WTC11 (cell line): ENCODE measurements around the gene MCCC1. TPM values are rescaled to one million over a fixed set of nuclear protein-coding genes. Genes with fewer than 3 reads are reported as not detected.
A peak's percentile ranks its signal among the peaks of the same experiment; 100 is the strongest.
"Not testable (repeated sequence)": the region's sequence is repeated elsewhere in the genome, so short reads cannot be mapped to it uniquely, and the experiment has no call there.

Experiments
- ATAC-seq: fragments of 200-7000 bp; cut with Tn5 transposase; 2 replicates; pipeline ENCODE4 v1.10.0; 2021; ENCODE audit warnings: mild to moderate bottlenecking, moderate library complexity
- CTCF ChIA-PET: fragments of 300-600 bp; sonication (Branson Sonifier 250); formaldehyde crosslinking; loops from one replicate; lab custom pipeline; 2021; ENCODE audit warnings: antibody characterized with exemption; lab: Charles Lee
- POLR2A ChIA-PET: fragments of 350-600 bp; sonication (Branson Sonifier 250); formaldehyde crosslinking; loops from one replicate; lab custom pipeline; 2021; ENCODE audit warnings: antibody characterized with exemption; lab: Charles Lee
- DNase-seq: peaks from one replicate; pipeline ENCODE4 v3.0.0; 2021; ENCODE audit warnings: low spot score
- H3K27ac Mint-ChIP-seq: 2 replicates; pipeline ENCODE4 v1.8.0; 2021; ENCODE audit warnings: mixed read lengths
- H3K27me3 Mint-ChIP-seq: 2 replicates; pipeline ENCODE4 v1.8.0; 2021; ENCODE audit warnings: low read depth, mild to moderate bottlenecking, moderate library complexity, mixed read lengths
- H3K36me3 Mint-ChIP-seq: 2 replicates; pipeline ENCODE4 v1.8.0; 2021; ENCODE audit warnings: mixed read lengths
- H3K4me1 Mint-ChIP-seq: 2 replicates; pipeline ENCODE4 v1.8.0; 2022; ENCODE audit warnings: mixed read lengths
- H3K4me3 Mint-ChIP-seq: 2 replicates; pipeline ENCODE4 v1.8.0; 2021; ENCODE audit warnings: mild to moderate bottlenecking, moderate library complexity, mixed read lengths
- H3K9me3 Mint-ChIP-seq: 2 replicates; pipeline ENCODE4 v1.8.0; 2021; ENCODE audit warnings: mixed read lengths
- AR ChIP-seq: fragments of 250-450 bp; sonication (Bioruptor Pico); IDR thresholded peaks from 2 replicates; pipeline ENCODE4 v1.9.0; 2021; ENCODE audit warnings: mild to moderate bottlenecking
- ATF3 ChIP-seq: sonication (generic); formaldehyde crosslinking; conservative IDR thresholded peaks from 2 replicates; pipeline ENCODE4 v1.8.1; 2022; ENCODE audit warnings: mild to moderate bottlenecking, missing genetic modification reagents
- CREB1 ChIP-seq: sonication (generic); formaldehyde crosslinking; IDR thresholded peaks from 2 replicates; pipeline ENCODE4 v1.8.0; 2023; ENCODE audit warnings: mild to moderate bottlenecking, missing genetic modification reagents
- ELF4 ChIP-seq: sonication (generic); formaldehyde crosslinking; IDR thresholded peaks from 2 replicates; pipeline ENCODE4 v1.8.1; 2022; ENCODE audit warnings: low read depth, mild to moderate bottlenecking, moderate library complexity, missing genetic modification reagents
- FOXK1 ChIP-seq: sonication (generic); formaldehyde crosslinking; IDR thresholded peaks from 2 replicates; pipeline ENCODE4 v1.8.0; 2022; ENCODE audit warnings: mild to moderate bottlenecking, moderate library complexity, missing genetic modification reagents
- FOXP4 ChIP-seq: sonication (generic); formaldehyde crosslinking; IDR thresholded peaks from 2 replicates; pipeline ENCODE4 v1.8.0; 2022; ENCODE audit warnings: mild to moderate bottlenecking, missing genetic modification reagents
- HMGA2 ChIP-seq: fragments of 250-450 bp; sonication (Bioruptor Pico); IDR thresholded peaks from 2 replicates; pipeline ENCODE4 v1.4.0; 2021; ENCODE audit warnings: mild to moderate bottlenecking, moderate library complexity
- IRF1 ChIP-seq: sonication (generic); formaldehyde crosslinking; IDR thresholded peaks from 2 replicates; pipeline ENCODE4 v1.8.0; 2023; ENCODE audit warnings: missing genetic modification reagents
- IRF2 ChIP-seq: sonication (generic); formaldehyde crosslinking; IDR thresholded peaks from 2 replicates; pipeline ENCODE4 v1.8.0; 2022; ENCODE audit warnings: low read depth, missing genetic modification reagents, borderline replicate concordance
- KAT7 ChIP-seq: sonication (generic); formaldehyde crosslinking; IDR thresholded peaks from 2 replicates; pipeline ENCODE4 v1.8.1; 2023; ENCODE audit warnings: missing genetic modification reagents, mild to moderate bottlenecking, borderline replicate concordance
- MLX ChIP-seq: sonication (generic); formaldehyde crosslinking; IDR thresholded peaks from 2 replicates; pipeline ENCODE4 v1.8.1; 2023; ENCODE audit warnings: mild to moderate bottlenecking, missing genetic modification reagents, moderate library complexity
- NR1H2 ChIP-seq: sonication (generic); formaldehyde crosslinking; IDR thresholded peaks from 2 replicates; pipeline ENCODE4 v1.9.0; 2021; ENCODE audit warnings: mild to moderate bottlenecking, moderate library complexity, missing genetic modification reagents
- SMAD3 ChIP-seq: sonication (generic); formaldehyde crosslinking; IDR thresholded peaks from 2 replicates; pipeline ENCODE4 v1.8.0; 2022; ENCODE audit warnings: missing genetic modification reagents, mild to moderate bottlenecking, borderline replicate concordance
- TEAD4 ChIP-seq: sonication (generic); formaldehyde crosslinking; IDR thresholded peaks from 2 replicates; pipeline ENCODE4 v1.8.0; 2022; ENCODE audit warnings: mild to moderate bottlenecking, missing genetic modification reagents
- USF1 ChIP-seq: sonication (generic); formaldehyde crosslinking; IDR thresholded peaks from 2 replicates; pipeline ENCODE4 v1.8.0; 2022; ENCODE audit warnings: mild to moderate bottlenecking, missing genetic modification reagents
- ZMAT4 ChIP-seq: fragments of 250-450 bp; sonication (Bioruptor Pico); IDR thresholded peaks from 2 replicates; pipeline ENCODE4 v1.9.0; 2021; ENCODE audit warnings: mild to moderate bottlenecking
- total RNA-seq: library from RNA; stranded (reverse); gene quantifications from 3 replicates; pipeline ENCODE4 v1.2.3, GENCODE V29; 2021

MCCC1 gene
- total RNA-seq, 1 experiment from 2014 or later: 19.5 TPM

- TF ChIP-seq AR (CRISPR knock-in tag) (no peak), FOXP4 (CRISPR knock-in tag) (no peak), TEAD4 (CRISPR knock-in tag) (no peak), NR1H2 (CRISPR knock-in tag) (no peak), MLX (CRISPR knock-in tag) (0 out of 2 replicates have a peak, but pooled peaks have one; percentile 59), USF1 (CRISPR knock-in tag) (no peak), SMAD3 (no peak)
Observed at GRCh38 chr3:183116025-183116614, 16.8 kb upstream of the MCCC1 start (continued).

GRCh38 chr3:183114384-183115178, 15.3 kb upstream of the MCCC1 start:
- peaks cover 7% of the 10 kb centered on the region; the same call in 1 of the 2 replicates for H3K36me3 Mint-ChIP-seq

GRCh38 chr3:183109847-183110246, 10.6 kb upstream of the MCCC1 start:
- ATAC-seq, H3K27ac Mint-ChIP-seq, DNase-seq, H3K27me3 Mint-ChIP-seq, H3K4me3 Mint-ChIP-seq, POLR2A ChIA-PET, H3K36me3 Mint-ChIP-seq, CTCF ChIA-PET: not testable (repeated sequence)
- Mint-ChIP-seq H3K9me3 (peaks cover 20% of the 10 kb centered on the region), H3K4me1 (peaks cover 11% of the 10 kb centered on the region)

More at GRCh38 chr3:183114384-183115178, 15.3 kb upstream of the MCCC1 start:
- peaks cover 26% of the 10 kb centered on the region for H3K4me1 Mint-ChIP-seq
- ATAC-seq: peak; percentile 76
- peaks cover 15% of the 10 kb centered on the region for H3K9me3 Mint-ChIP-seq
- ChIA-PET POLR2A (no interaction called here), CTCF (interaction anchor here (0.5 to 3.6 kb wide), 17 partner anchors 12 to 401 kb away, joined by 3 to 36 read pairs (median 3); partner anchors contain the start of genes LAMP3 and MCCC1)
- TF ChIP-seq FOXK1 (CRISPR knock-in tag) (peak; percentile 64; the same call in 1 of the 2 replicates), CREB1 (CRISPR knock-in tag) (no peak), KAT7 (no peak)
- H3K27me3 Mint-ChIP-seq: peaks cover 26% of the 10 kb centered on the region
- peak; percentile 50 for DNase-seq
- peak overlapping the region; percentile 81 for H3K4me3 Mint-ChIP-seq
- peak overlapping the region; percentile 77 for H3K27ac Mint-ChIP-seq

GRCh38 chr3:183108470-183108869, 9.2 kb upstream of the MCCC1 start:
- H3K36me3 Mint-ChIP-seq: peaks cover 9% of the 10 kb centered on the region; the same call in 1 of the 2 replicates
- ATAC-seq: no peak
- no peak for TF ChIP-seq MLX (CRISPR knock-in tag)
- no peak for TF ChIP-seq IRF1 (CRISPR knock-in tag)
- TF ChIP-seq ELF4 (CRISPR knock-in tag): no peak
- no peak for TF ChIP-seq ZMAT4 (CRISPR knock-in tag)
- no peak for TF ChIP-seq IRF2 (CRISPR knock-in tag)
- no peak for TF ChIP-seq ATF3 (CRISPR knock-in tag)
- no peak for TF ChIP-seq HMGA2 (CRISPR knock-in tag)
- TF ChIP-seq, all 79 proteins: peak for 0
- H3K27ac Mint-ChIP-seq: no peak overlapping the region
- DNase-seq: no peak
- peaks cover 20% of the 10 kb centered on the region for H3K9me3 Mint-ChIP-seq
- ChIA-PET POLR2A (no interaction called here), CTCF (no interaction called here)
- H3K4me3 Mint-ChIP-seq: no peak overlapping the region
- H3K4me1 Mint-ChIP-seq: no peaks in the 10 kb centered on the region
- no peaks in the 10 kb centered on the region for H3K27me3 Mint-ChIP-seq
